Retinal pigment epithelial cell (primary cell): ENCODE data around the gene IMPG1.

Experiments used
- DNase-seq: peaks from one replicate; pipeline ENCODE4 v3.0.0-alpha.2; 2010; ENCODE audit warnings: low read depth
- H3K4me3 ChIP-seq: 2 replicates; pipeline ENCODE4 v1.5.1; 2011; ENCODE audit warnings: mild to moderate bottlenecking, low read length, control low read depth, moderate library complexity
- TF ChIP-seq, protein P1 (sequence below): conservative IDR thresholded peaks from 2 replicates; pipeline ENCODE4 v1.5.1; 2011; ENCODE audit warnings: low read depth, low read length, control low read depth, inconsistent platforms

IMPG1 gene, protein sequence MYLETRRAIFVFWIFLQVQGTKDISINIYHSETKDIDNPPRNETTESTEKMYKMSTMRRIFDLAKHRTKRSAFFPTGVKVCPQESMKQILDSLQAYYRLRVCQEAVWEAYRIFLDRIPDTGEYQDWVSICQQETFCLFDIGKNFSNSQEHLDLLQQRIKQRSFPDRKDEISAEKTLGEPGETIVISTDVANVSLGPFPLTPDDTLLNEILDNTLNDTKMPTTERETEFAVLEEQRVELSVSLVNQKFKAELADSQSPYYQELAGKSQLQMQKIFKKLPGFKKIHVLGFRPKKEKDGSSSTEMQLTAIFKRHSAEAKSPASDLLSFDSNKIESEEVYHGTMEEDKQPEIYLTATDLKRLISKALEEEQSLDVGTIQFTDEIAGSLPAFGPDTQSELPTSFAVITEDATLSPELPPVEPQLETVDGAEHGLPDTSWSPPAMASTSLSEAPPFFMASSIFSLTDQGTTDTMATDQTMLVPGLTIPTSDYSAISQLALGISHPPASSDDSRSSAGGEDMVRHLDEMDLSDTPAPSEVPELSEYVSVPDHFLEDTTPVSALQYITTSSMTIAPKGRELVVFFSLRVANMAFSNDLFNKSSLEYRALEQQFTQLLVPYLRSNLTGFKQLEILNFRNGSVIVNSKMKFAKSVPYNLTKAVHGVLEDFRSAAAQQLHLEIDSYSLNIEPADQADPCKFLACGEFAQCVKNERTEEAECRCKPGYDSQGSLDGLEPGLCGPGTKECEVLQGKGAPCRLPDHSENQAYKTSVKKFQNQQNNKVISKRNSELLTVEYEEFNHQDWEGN

DNA sequence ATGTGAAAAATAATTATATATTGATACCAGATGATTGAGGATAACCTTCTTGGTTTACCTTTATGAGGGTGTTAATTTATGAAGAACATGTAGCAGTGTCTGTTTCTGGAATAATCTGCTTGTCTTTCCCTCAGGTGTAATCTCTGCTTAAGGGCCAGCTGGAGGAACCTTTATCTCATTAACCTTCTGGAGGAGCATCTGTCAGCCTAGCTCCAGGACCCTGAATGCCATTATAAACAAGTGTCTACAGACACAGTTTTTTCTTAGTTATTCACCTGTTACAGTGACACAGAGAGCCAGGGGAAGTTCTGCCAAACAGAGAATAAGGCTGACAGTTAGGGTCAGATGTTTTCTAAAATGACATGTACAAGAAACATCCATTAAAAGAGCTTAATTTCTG, at the start of gene IMPG1:
TSS of gene IMPG1 (minus strand) at position 101 of the 400 bp plus-strand sequence. CDS start 174 bp downstream, outside the sequence.
- DNase-seq = no peak
- TF ChIP-seq, protein P1, sequence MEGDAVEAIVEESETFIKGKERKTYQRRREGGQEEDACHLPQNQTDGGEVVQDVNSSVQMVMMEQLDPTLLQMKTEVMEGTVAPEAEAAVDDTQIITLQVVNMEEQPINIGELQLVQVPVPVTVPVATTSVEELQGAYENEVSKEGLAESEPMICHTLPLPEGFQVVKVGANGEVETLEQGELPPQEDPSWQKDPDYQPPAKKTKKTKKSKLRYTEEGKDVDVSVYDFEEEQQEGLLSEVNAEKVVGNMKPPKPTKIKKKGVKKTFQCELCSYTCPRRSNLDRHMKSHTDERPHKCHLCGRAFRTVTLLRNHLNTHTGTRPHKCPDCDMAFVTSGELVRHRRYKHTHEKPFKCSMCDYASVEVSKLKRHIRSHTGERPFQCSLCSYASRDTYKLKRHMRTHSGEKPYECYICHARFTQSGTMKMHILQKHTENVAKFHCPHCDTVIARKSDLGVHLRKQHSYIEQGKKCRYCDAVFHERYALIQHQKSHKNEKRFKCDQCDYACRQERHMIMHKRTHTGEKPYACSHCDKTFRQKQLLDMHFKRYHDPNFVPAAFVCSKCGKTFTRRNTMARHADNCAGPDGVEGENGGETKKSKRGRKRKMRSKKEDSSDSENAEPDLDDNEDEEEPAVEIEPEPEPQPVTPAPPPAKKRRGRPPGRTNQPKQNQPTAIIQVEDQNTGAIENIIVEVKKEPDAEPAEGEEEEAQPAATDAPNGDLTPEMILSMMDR = no peak

DNA sequence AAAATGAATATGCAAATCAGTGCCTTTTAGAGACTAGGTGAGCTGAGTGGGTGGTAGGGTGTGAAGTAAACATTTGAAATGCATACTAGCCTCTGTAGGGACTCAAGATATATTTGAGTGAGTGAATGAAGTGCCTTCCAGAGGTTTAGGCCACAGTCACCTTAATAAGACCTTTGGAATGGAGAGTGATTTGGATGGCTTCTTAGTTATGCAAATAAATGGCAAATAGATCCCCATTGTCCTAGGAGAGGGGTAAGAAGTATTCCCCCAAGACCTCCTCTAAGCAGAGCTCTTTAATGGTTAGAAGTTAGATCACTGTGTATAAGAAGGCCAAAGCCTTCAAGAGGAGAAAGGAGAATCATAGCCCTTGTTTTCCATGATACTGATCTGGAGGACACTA, 47.8 kb upstream of the IMPG1 start:
- DNase-seq = no peak
- TF ChIP-seq, protein P1 = no peak
- no peak overlapping the region for H3K4me3 ChIP-seq

More for the DNA sequence above, at the start of gene IMPG1:
- no peak within 1 kb of the TSS for H3K4me3 ChIP-seq

GRCh38 chr6:76073281-76073680, 819 bp upstream of the IMPG1 start:
- DNase-seq = no peak
- TF ChIP-seq, protein P1 = no peak

DNA sequence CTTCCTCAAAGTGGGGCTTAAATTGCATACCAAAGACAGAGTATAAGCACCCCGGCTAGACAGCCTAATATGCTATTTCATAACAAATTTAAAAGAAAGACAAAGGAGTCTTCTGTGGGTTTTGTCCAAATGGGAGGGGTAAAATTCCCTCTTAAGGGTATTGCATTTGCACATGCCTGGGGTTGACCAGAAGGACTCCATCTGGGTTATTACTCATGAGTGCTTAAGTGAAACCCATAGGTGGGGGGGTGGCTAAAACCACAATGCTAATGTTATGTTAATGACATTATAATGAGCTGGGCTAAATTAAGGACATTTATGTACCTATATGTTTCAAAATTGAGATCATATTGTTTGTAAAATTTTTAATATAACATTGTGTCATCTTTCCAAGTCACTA, 15.0 kb downstream of the IMPG1 start:
- TF ChIP-seq, protein P1 = no peak
- H3K4me3 ChIP-seq = no peak overlapping the region
- no peak for DNase-seq

More at GRCh38 chr6:76073281-76073680, 819 bp upstream of the IMPG1 start:
- no peak overlapping the region for H3K4me3 ChIP-seq

- no peak overlapping the region for H3K4me3 ChIP-seq
- TF ChIP-seq, protein P1 = no peak
- no peak for DNase-seq
These were observed 20.1 kb downstream of the IMPG1 start for GRCh38 chr6:76052314-76052713.

GRCh38 chr6:76043690-76044089, 28.8 kb downstream of the IMPG1 start:
- TF ChIP-seq, protein P1 = no peak
- no peak for DNase-seq
- no peak overlapping the region for H3K4me3 ChIP-seq
